ENCODE results near the gene C6orf120. TPM values are rescaled to one million over a fixed set of nuclear protein-coding genes. Genes with fewer than 3 reads are reported as not detected.

C6orf120 gene
- total RNA-seq, 1 donor from 2014 or later = 34.6 TPM

DNA sequence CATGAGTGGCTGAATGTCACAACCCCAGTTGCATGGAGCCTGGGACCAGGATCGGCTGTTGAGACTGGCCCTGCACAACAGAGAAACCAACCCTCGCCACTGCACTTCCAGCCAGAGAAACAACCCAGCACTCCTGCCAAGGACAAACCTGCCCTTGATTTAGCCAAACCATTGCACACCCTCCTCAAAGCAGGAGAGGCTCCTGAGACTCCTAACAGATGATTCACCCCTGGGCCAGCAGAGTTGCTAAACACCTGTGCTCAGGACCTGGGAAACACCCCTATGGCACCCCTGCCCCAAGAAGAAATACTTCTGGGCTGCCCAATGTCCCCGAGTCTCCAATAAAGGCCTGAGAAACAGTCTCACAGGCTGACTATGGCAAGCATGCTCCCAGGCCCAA, 17.9 kb upstream of the C6orf120 start:
- H3K27me3 Mint-ChIP-seq (ENCODE audit: low read depth, unreplicated experiment) = no peaks in the 10 kb centered on the region
- TF ChIP-seq, protein P1, sequence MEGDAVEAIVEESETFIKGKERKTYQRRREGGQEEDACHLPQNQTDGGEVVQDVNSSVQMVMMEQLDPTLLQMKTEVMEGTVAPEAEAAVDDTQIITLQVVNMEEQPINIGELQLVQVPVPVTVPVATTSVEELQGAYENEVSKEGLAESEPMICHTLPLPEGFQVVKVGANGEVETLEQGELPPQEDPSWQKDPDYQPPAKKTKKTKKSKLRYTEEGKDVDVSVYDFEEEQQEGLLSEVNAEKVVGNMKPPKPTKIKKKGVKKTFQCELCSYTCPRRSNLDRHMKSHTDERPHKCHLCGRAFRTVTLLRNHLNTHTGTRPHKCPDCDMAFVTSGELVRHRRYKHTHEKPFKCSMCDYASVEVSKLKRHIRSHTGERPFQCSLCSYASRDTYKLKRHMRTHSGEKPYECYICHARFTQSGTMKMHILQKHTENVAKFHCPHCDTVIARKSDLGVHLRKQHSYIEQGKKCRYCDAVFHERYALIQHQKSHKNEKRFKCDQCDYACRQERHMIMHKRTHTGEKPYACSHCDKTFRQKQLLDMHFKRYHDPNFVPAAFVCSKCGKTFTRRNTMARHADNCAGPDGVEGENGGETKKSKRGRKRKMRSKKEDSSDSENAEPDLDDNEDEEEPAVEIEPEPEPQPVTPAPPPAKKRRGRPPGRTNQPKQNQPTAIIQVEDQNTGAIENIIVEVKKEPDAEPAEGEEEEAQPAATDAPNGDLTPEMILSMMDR (IDR thresholded peaks at IDR 0.05; ENCODE audit: insufficient read depth, low read depth, low read length) = no peak
- no peak for TF ChIP-seq EZH2 (IDR thresholded peaks at IDR 0.05; ENCODE audit: insufficient read depth, low read length)
- Histone ChIP-seq H3K4me2 (ENCODE audit: low read length) (no peak overlapping the region), H3K4me3 (ENCODE audit: insufficient read depth, low read depth, low read length) (no peak overlapping the region), H3K27ac (ENCODE audit: low read depth, low read length) (no peak overlapping the region), H3K4me1 (ENCODE audit: insufficient read depth, low read length) (no peaks in the 10 kb centered on the region), H2AFZ (ENCODE audit: low read depth, low read length) (no peak overlapping the region), H3K79me2 (ENCODE audit: insufficient read depth, low read length) (peaks cover 26% of the 10 kb centered on the region), H4K20me1 (ENCODE audit: insufficient read depth, low read length) (no peaks in the 10 kb centered on the region), H3K36me3 (ENCODE audit: insufficient read depth, low read length) (peaks cover 5% of the 10 kb centered on the region), H3K9me3 (ENCODE audit: insufficient read depth, low read depth, low read length) (no peaks in the 10 kb centered on the region), H3K27me3 (ENCODE audit: insufficient read depth, low read length) (no peaks in the 10 kb centered on the region), H3K9ac (ENCODE audit: low read length) (no peak overlapping the region)
- FAIRE-seq = no peak
- H3K36me3 Mint-ChIP-seq (ENCODE audit: low read depth, unreplicated experiment) = peaks cover 47% of the 10 kb centered on the region
- H3K9me3 Mint-ChIP-seq (ENCODE audit: unreplicated experiment) = peaks cover 10% of the 10 kb centered on the region
- H3K4me3 Mint-ChIP-seq (ENCODE audit: unreplicated experiment) = no peak overlapping the region
- DNase-seq (ENCODE audit: low read depth) = no peak
- H3K27ac Mint-ChIP-seq (ENCODE audit: unreplicated experiment) = no peak overlapping the region
- peaks cover 3% of the 10 kb centered on the region for H3K4me1 Mint-ChIP-seq (ENCODE audit: low read depth, unreplicated experiment)

DNA sequence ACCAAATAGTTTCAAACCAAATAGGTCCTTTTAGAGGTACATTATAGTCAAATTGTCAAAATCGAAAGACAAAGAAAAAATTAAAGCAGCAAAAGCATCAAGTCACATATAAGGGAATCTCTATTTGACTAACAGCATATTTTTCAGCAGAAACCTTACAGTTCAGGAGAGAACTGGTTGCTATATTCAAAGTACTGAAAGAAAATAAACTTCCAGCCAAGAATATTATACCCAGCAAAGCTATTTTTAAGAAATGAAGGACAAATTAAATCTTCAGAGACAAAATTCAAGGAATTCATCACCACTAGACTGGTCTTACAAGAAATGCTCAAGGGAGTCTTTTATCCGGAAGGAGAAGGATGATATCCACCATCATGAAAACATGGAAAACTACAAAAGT, 16.1 kb upstream of the C6orf120 start:
- no peak overlapping the region for H3K9ac ChIP-seq (ENCODE audit: low read length)
- no peak overlapping the region for H3K27ac ChIP-seq (ENCODE audit: low read depth, low read length)
- H3K4me3 ChIP-seq (ENCODE audit: insufficient read depth, low read depth, low read length) = no peak overlapping the region
- H3K79me2 ChIP-seq (ENCODE audit: insufficient read depth, low read length) = peaks cover 26% of the 10 kb centered on the region
- DNase-seq (ENCODE audit: low read depth) (no peak), FAIRE-seq (no peak)
- no peak for TF ChIP-seq EZH2 (IDR thresholded peaks at IDR 0.05; ENCODE audit: insufficient read depth, low read length)
- TF ChIP-seq, protein P1 (IDR thresholded peaks at IDR 0.05; ENCODE audit: insufficient read depth, low read depth, low read length) = no peak
- no peaks in the 10 kb centered on the region for H3K27me3 ChIP-seq (ENCODE audit: insufficient read depth, low read length)
- H3K9me3 ChIP-seq (ENCODE audit: insufficient read depth, low read depth, low read length) = no peaks in the 10 kb centered on the region
- Mint-ChIP-seq H3K9me3 (ENCODE audit: unreplicated experiment) (peaks cover 10% of the 10 kb centered on the region), H3K27ac (ENCODE audit: unreplicated experiment) (no peak overlapping the region), H3K27me3 (ENCODE audit: low read depth, unreplicated experiment) (no peaks in the 10 kb centered on the region), H3K36me3 (ENCODE audit: low read depth, unreplicated experiment) (peaks cover 48% of the 10 kb centered on the region), H3K4me1 (ENCODE audit: low read depth, unreplicated experiment) (peaks cover 3% of the 10 kb centered on the region), H3K4me3 (ENCODE audit: unreplicated experiment) (no peak overlapping the region)
- no peaks in the 10 kb centered on the region for H4K20me1 ChIP-seq (ENCODE audit: insufficient read depth, low read length)
- H3K36me3 ChIP-seq (ENCODE audit: insufficient read depth, low read length) = peaks cover 5% of the 10 kb centered on the region
- no peak overlapping the region for H3K4me2 ChIP-seq (ENCODE audit: low read length)
- H2AFZ ChIP-seq (ENCODE audit: low read depth, low read length) = no peak overlapping the region
- no peaks in the 10 kb centered on the region for H3K4me1 ChIP-seq (ENCODE audit: insufficient read depth, low read length)

DNA sequence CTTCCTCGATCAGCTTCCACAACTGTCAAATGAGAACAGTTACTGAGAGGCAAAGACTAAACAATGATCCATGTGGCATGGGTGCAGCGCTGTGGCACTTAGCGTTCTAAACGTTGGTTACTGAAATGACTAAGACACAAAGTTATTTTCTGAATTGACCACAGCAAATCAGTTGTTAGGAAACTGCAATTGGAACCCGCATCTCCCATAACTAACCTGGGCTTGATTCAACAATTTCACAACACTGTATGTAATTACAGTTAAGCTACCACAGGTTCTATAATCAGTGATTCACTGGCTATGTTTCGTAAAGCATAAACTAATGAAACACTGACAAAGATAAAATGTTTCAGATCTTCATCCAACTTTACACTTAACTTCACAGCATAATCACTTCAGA, 12.6 kb upstream of the C6orf120 start:
- no peak overlapping the region for H2AFZ ChIP-seq (ENCODE audit: low read depth, low read length)
- no peak overlapping the region for H3K9ac ChIP-seq (ENCODE audit: low read length)
- no peak overlapping the region for H3K27ac ChIP-seq (ENCODE audit: low read depth, low read length)
- no peak overlapping the region for H3K4me2 ChIP-seq (ENCODE audit: low read length)
- H3K79me2 ChIP-seq (ENCODE audit: insufficient read depth, low read length) = peaks cover 24% of the 10 kb centered on the region
- Mint-ChIP-seq H3K36me3 (ENCODE audit: low read depth, unreplicated experiment) (peaks cover 29% of the 10 kb centered on the region), H3K4me3 (ENCODE audit: unreplicated experiment) (no peak overlapping the region), H3K9me3 (ENCODE audit: unreplicated experiment) (peaks cover 5% of the 10 kb centered on the region), H3K27ac (ENCODE audit: unreplicated experiment) (no peak overlapping the region), H3K27me3 (ENCODE audit: low read depth, unreplicated experiment) (no peaks in the 10 kb centered on the region), H3K4me1 (ENCODE audit: low read depth, unreplicated experiment) (peaks cover 11% of the 10 kb centered on the region)
- TF ChIP-seq, protein P1 (IDR thresholded peaks at IDR 0.05; ENCODE audit: insufficient read depth, low read depth, low read length) = no peak
- no peak for TF ChIP-seq EZH2 (IDR thresholded peaks at IDR 0.05; ENCODE audit: insufficient read depth, low read length)
- no peaks in the 10 kb centered on the region for H3K27me3 ChIP-seq (ENCODE audit: insufficient read depth, low read length)
- no peak overlapping the region for H3K4me3 ChIP-seq (ENCODE audit: insufficient read depth, low read depth, low read length)
- H3K9me3 ChIP-seq (ENCODE audit: insufficient read depth, low read depth, low read length) = peaks cover 2% of the 10 kb centered on the region
- DNase-seq (ENCODE audit: low read depth) (peak; percentile 96), FAIRE-seq (peak; percentile 66)
- H3K4me1 ChIP-seq (ENCODE audit: insufficient read depth, low read length) = no peaks in the 10 kb centered on the region
- peaks cover 5% of the 10 kb centered on the region for H3K36me3 ChIP-seq (ENCODE audit: insufficient read depth, low read length)
- H4K20me1 ChIP-seq (ENCODE audit: insufficient read depth, low read length) = no peaks in the 10 kb centered on the region
